ENCODE results near the gene NOXA1. TPM values are rescaled to one million over a fixed set of nuclear protein-coding genes. Genes with fewer than 3 reads are reported as not detected.

Gene NOXA1
- polyA plus RNA-seq, 1 donor from 2014 or later = 1.7 TPM

GRCh38 chr9:137395666-137396010 is 27.6 kb upstream of the NOXA1 start:
- Histone ChIP-seq H3K9me2 (ENCODE audit: insufficient read depth, low read length) (no peaks in the 10 kb centered on the region), H4K20me1 (ENCODE audit: insufficient read depth) (no peaks in the 10 kb centered on the region), H3K4me3 (ENCODE audit: low read length) (no peak overlapping the region), H3K36me3 (ENCODE audit: insufficient read depth, low read length) (no peaks in the 10 kb centered on the region), H2AFZ (ENCODE audit: low read depth, low read length) (no peak overlapping the region), H3K9me3 (ENCODE audit: low read length) (no peaks in the 10 kb centered on the region), H3K4me2 (ENCODE audit: low read length) (no peak overlapping the region), H3F3A (ENCODE audit: insufficient read depth, low read length, poor library complexity, severe bottlenecking) (no peaks in the 10 kb centered on the region), H3K79me2 (replicated peaks; ENCODE audit: insufficient read depth, low read length) (no peaks in the 10 kb centered on the region), H3K27ac (ENCODE audit: low read length) (no peak overlapping the region), H3K27me3 (ENCODE audit: insufficient read depth, low read depth, low read length) (no peaks in the 10 kb centered on the region), H3K9ac (ENCODE audit: low read length) (no peak overlapping the region)
- TF ChIP-seq POLR2AphosphoS5 (IDR thresholded peaks at IDR 0.05) (no peak), TAF1 (IDR thresholded peaks at IDR 0.05; ENCODE audit: low read depth) (no peak), EP300 (conservative IDR thresholded peaks at IDR 0.05; ENCODE audit: poor library complexity, severe bottlenecking) (no peak), CTCF (IDR thresholded peaks at IDR 0.05; ENCODE audit: poor library complexity, severe bottlenecking) (no peak), RAD21 (conservative IDR thresholded peaks at IDR 0.05) (no peak), REST (IDR thresholded peaks at IDR 0.05; ENCODE audit: borderline replicate concordance) (no peak), SMC3 (conservative IDR thresholded peaks at IDR 0.05; ENCODE audit: poor library complexity) (no peak), EZH2 (IDR thresholded peaks at IDR 0.05; ENCODE audit: borderline replicate concordance, insufficient read depth, low read length, poor library complexity, severe bottlenecking) (no peak), MXI1 (conservative IDR thresholded peaks at IDR 0.05; ENCODE audit: poor library complexity, severe bottlenecking) (no peak)

- Histone ChIP-seq H2AFZ (ENCODE audit: low read depth, low read length) (no peak overlapping the region), H3K9me3 (ENCODE audit: low read length) (no peaks in the 10 kb centered on the region), H3K27ac (ENCODE audit: low read length) (no peak overlapping the region), H3K9me2 (ENCODE audit: insufficient read depth, low read length) (no peaks in the 10 kb centered on the region), H3K36me3 (ENCODE audit: insufficient read depth, low read length) (no peaks in the 10 kb centered on the region), H3K4me2 (ENCODE audit: low read length) (no peak overlapping the region), H3K4me3 (ENCODE audit: low read length) (no peak overlapping the region), H4K20me1 (ENCODE audit: insufficient read depth) (no peaks in the 10 kb centered on the region), H3K27me3 (ENCODE audit: insufficient read depth, low read depth, low read length) (no peaks in the 10 kb centered on the region), H3F3A (ENCODE audit: insufficient read depth, low read length, poor library complexity, severe bottlenecking) (no peaks in the 10 kb centered on the region), H3K79me2 (replicated peaks; ENCODE audit: insufficient read depth, low read length) (no peaks in the 10 kb centered on the region), H3K9ac (ENCODE audit: low read length) (no peak overlapping the region)
- no peak for TF ChIP-seq TAF1 (IDR thresholded peaks at IDR 0.05; ENCODE audit: low read depth)
These were observed 27.0 kb upstream of the NOXA1 start for GRCh38 chr9:137396227-137396626.

All from neural cell (in vitro differentiated cells).